Vagina (tissue), 2 donors: ENCODE measurements around the gene JAKMIP1.

ENCODE experiments used
- CTCF ChIP-seq, 3 experiments: fragments of 450-650 bp in 2 of 3; fragments of 200-600 bp in 1 of 3; sonication (generic) in 1 of 3; IDR thresholded peaks; one replicate each; pipeline ENCODE4 v1.5.1; 2017 to 2019; ENCODE audit warnings: antibody characterized with exemption in 3 of 3, mild to moderate bottlenecking in 2 of 3, moderate library complexity in 2 of 3
- POLR2AphosphoS5 ChIP-seq, 2 donors: sonication (generic); formaldehyde crosslinking; IDR thresholded peaks; one replicate each; pipeline ENCODE4 v1.9.0; 2017; ENCODE audit warnings: antibody characterized with exemption in 2 of 2, mild to moderate bottlenecking in 2 of 2, low read depth in 1 of 2; ENCODE audit not compliant: insufficient read depth in 1 of 2

DNA sequence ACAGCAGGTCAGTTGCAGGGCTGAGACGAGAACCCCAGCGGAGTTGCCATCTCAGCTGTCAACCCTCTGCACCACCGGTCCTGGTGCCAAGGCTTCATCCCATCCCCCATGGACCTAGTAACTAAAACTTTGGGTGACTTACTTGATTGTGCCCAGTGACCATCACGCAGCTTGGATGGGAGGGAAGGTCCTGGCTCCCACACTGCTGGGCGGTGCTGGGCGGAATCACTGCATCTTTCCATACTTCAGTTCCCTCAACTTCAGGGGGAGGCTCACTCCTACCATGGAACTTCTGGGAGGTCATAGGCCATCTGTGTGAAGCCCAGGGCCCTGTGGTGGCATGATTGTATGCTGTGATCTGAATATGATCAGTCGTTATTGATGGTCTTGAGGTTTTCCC lies 26.2 kb upstream of the JAKMIP1 start:
- TF ChIP-seq CTCF (IDR thresholded peaks at IDR 0.05) (no peak), POLR2AphosphoS5 (IDR thresholded peaks at IDR 0.05; ENCODE audit: insufficient read depth in 1 of 2, low read depth in 1 of 2) (no peak)
